ENCODE measurements around the gene VAT1L.

Gene VAT1L

GRCh38 chr16:77998350-77999023 is 210.1 kb downstream of the VAT1L start:
- TF ChIP-seq CTCF (IDR thresholded peaks at IDR 0.05; ENCODE audit: poor library complexity, severe bottlenecking): no peak
- ATAC-seq (ENCODE audit: low read depth): no peak
- H3K4me1 ChIP-seq (ENCODE audit: insufficient read depth, poor library complexity, severe bottlenecking): no peaks in the 10 kb centered on the region
- H3K27ac ChIP-seq (ENCODE audit: poor library complexity, severe bottlenecking): no peak overlapping the region
- no peak overlapping the region for H3K4me3 ChIP-seq (ENCODE audit: severe bottlenecking)
- no peaks in the 10 kb centered on the region for H3K27me3 ChIP-seq (ENCODE audit: insufficient read depth, poor library complexity, severe bottlenecking)
- peaks cover 2% of the 10 kb centered on the region for H3K9me3 ChIP-seq (ENCODE audit: severe bottlenecking)
- no peaks in the 10 kb centered on the region for H3K36me3 ChIP-seq (ENCODE audit: low read depth)
- no peak for DNase-seq (ENCODE audit: low spot score)

- no peak for DNase-seq (ENCODE audit: low spot score)
- ATAC-seq (ENCODE audit: low read depth): no peak
- Histone ChIP-seq H3K9me3 (ENCODE audit: severe bottlenecking) (no peaks in the 10 kb centered on the region), H3K36me3 (ENCODE audit: low read depth) (no peaks in the 10 kb centered on the region), H3K27ac (ENCODE audit: poor library complexity, severe bottlenecking) (no peak overlapping the region), H3K4me3 (ENCODE audit: severe bottlenecking) (no peak overlapping the region), H3K4me1 (ENCODE audit: insufficient read depth, poor library complexity, severe bottlenecking) (no peaks in the 10 kb centered on the region), H3K27me3 (ENCODE audit: insufficient read depth, poor library complexity, severe bottlenecking) (no peaks in the 10 kb centered on the region)
- no peak for TF ChIP-seq CTCF (IDR thresholded peaks at IDR 0.05; ENCODE audit: poor library complexity, severe bottlenecking)
Observed at GRCh38 chr16:78001451-78002025, 213.2 kb downstream of the VAT1L start.

- no peaks in the 10 kb centered on the region for H3K36me3 ChIP-seq (ENCODE audit: low read depth)
- peak; percentile 87 for TF ChIP-seq CTCF (IDR thresholded peaks at IDR 0.05; ENCODE audit: poor library complexity, severe bottlenecking)
- no peaks in the 10 kb centered on the region for H3K4me1 ChIP-seq (ENCODE audit: insufficient read depth, poor library complexity, severe bottlenecking)
- H3K27ac ChIP-seq (ENCODE audit: poor library complexity, severe bottlenecking): no peak overlapping the region
- H3K27me3 ChIP-seq (ENCODE audit: insufficient read depth, poor library complexity, severe bottlenecking): no peaks in the 10 kb centered on the region
- no peak overlapping the region for H3K4me3 ChIP-seq (ENCODE audit: severe bottlenecking)
- ATAC-seq (ENCODE audit: low read depth): peak; percentile 91
- DNase-seq (ENCODE audit: low spot score): peak; percentile 71
- no peaks in the 10 kb centered on the region for H3K9me3 ChIP-seq (ENCODE audit: severe bottlenecking)
Observed at GRCh38 chr16:78002915-78003538, 214.7 kb downstream of the VAT1L start.

GRCh38 chr16:78004517-78004916 is 216.2 kb downstream of the VAT1L start:
- no peaks in the 10 kb centered on the region for H3K27me3 ChIP-seq (ENCODE audit: insufficient read depth, poor library complexity, severe bottlenecking)
- TF ChIP-seq CTCF (IDR thresholded peaks at IDR 0.05; ENCODE audit: poor library complexity, severe bottlenecking): no peak
- no peaks in the 10 kb centered on the region for H3K9me3 ChIP-seq (ENCODE audit: severe bottlenecking)
- no peak overlapping the region for H3K4me3 ChIP-seq (ENCODE audit: severe bottlenecking)
- no peak overlapping the region for H3K27ac ChIP-seq (ENCODE audit: poor library complexity, severe bottlenecking)
- ATAC-seq (ENCODE audit: low read depth) (no peak), DNase-seq (ENCODE audit: low spot score) (no peak)
- H3K36me3 ChIP-seq (ENCODE audit: low read depth): no peaks in the 10 kb centered on the region
- H3K4me1 ChIP-seq (ENCODE audit: insufficient read depth, poor library complexity, severe bottlenecking): no peaks in the 10 kb centered on the region

- Histone ChIP-seq H3K4me1 (ENCODE audit: insufficient read depth, poor library complexity, severe bottlenecking) (no peaks in the 10 kb centered on the region), H3K36me3 (ENCODE audit: low read depth) (no peaks in the 10 kb centered on the region), H3K9me3 (ENCODE audit: severe bottlenecking) (no peaks in the 10 kb centered on the region), H3K27me3 (ENCODE audit: insufficient read depth, poor library complexity, severe bottlenecking) (no peaks in the 10 kb centered on the region), H3K27ac (ENCODE audit: poor library complexity, severe bottlenecking) (no peak overlapping the region), H3K4me3 (ENCODE audit: severe bottlenecking) (no peak overlapping the region)
- ATAC-seq (ENCODE audit: low read depth) (no peak), DNase-seq (ENCODE audit: low spot score) (no peak)
- TF ChIP-seq CTCF (IDR thresholded peaks at IDR 0.05; ENCODE audit: poor library complexity, severe bottlenecking): no peak
Observed at GRCh38 chr16:78005881-78006280, 217.5 kb downstream of the VAT1L start.

Data from RWPE2 (cell line).